ENCODE results near the gene ATP5F1A. TPM values are rescaled to one million over a fixed set of nuclear protein-coding genes. Genes with fewer than 3 reads are reported as not detected.
"Not testable (repeated sequence)": the region's sequence is repeated elsewhere in the genome, so short reads cannot be mapped to it uniquely, and the experiment has no call there.

ATP5F1A gene
- total RNA-seq, 1 donor from 2014 or later, result 474 TPM

DNA sequence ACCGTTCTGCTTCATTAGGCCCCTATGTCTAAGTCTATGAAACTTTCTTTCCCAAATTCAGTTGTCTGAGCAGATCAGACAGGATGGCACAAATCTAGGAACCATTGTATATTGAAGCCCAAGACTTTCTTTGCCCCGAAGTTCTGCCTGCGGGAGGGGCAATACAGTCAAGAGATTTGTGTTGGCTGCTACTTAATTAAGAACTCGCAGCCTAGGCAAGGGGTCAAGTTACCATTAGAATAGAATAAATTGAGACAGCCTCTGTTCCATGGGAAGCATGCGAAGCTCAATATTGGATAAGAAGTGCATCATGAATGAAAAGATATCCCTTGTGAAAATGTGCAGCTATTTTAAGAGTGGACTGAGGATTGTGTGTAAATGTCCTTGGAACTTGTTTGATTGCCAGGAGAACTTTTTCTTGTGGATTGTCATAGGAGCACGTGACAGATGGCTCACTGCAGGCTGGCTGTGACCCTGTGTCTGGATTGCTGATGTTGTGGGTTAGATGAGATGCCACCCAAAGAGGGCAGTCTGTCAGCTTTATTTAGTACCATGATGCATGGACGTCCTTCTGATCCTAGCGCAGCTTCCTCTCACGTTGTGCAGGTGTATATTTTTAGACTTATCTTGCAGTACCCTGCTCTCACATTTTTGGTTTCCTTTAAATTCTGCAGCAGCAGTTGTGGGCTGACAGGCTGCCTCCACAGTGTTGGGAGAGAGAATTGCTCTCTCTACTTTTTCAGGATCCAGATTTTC lies 37.0 kb upstream of the ATP5F1A start:
- H3K27me3 Mint-ChIP-seq (ENCODE audit: low read depth, unreplicated experiment), result no peaks in the 10 kb centered on the region
- H3K4me1 Mint-ChIP-seq (ENCODE audit: low read depth, unreplicated experiment), result no peaks in the 10 kb centered on the region
- H3K4me3 Mint-ChIP-seq (ENCODE audit: unreplicated experiment), result no peak overlapping the region
- no peaks in the 10 kb centered on the region for H3K9me3 Mint-ChIP-seq (ENCODE audit: unreplicated experiment)
- no peaks in the 10 kb centered on the region for H3K36me3 Mint-ChIP-seq (ENCODE audit: low read depth, unreplicated experiment)
- Histone ChIP-seq H3K4me3 (ENCODE audit: insufficient read depth, low read depth, low read length) (no peak overlapping the region), H3K27ac (ENCODE audit: low read depth, low read length) (no peak overlapping the region), H3K4me1 (ENCODE audit: insufficient read depth, low read length) (no peaks in the 10 kb centered on the region), H3K27me3 (ENCODE audit: insufficient read depth, low read length) (no peaks in the 10 kb centered on the region), H2AFZ (ENCODE audit: low read depth, low read length) (no peak overlapping the region), H3K79me2 (ENCODE audit: insufficient read depth, low read length) (no peaks in the 10 kb centered on the region), H4K20me1 (ENCODE audit: insufficient read depth, low read length) (no peaks in the 10 kb centered on the region), H3K4me2 (ENCODE audit: low read length) (no peak overlapping the region), H3K9me3 (ENCODE audit: insufficient read depth, low read depth, low read length) (no peaks in the 10 kb centered on the region), H3K36me3 (ENCODE audit: insufficient read depth, low read length) (no peaks in the 10 kb centered on the region), H3K9ac (ENCODE audit: low read length) (no peak overlapping the region)
- no peak for DNase-seq (ENCODE audit: low read depth)
- TF ChIP-seq EZH2 (IDR thresholded peaks at IDR 0.05; ENCODE audit: insufficient read depth, low read length), result no peak
- TF ChIP-seq, protein P1, sequence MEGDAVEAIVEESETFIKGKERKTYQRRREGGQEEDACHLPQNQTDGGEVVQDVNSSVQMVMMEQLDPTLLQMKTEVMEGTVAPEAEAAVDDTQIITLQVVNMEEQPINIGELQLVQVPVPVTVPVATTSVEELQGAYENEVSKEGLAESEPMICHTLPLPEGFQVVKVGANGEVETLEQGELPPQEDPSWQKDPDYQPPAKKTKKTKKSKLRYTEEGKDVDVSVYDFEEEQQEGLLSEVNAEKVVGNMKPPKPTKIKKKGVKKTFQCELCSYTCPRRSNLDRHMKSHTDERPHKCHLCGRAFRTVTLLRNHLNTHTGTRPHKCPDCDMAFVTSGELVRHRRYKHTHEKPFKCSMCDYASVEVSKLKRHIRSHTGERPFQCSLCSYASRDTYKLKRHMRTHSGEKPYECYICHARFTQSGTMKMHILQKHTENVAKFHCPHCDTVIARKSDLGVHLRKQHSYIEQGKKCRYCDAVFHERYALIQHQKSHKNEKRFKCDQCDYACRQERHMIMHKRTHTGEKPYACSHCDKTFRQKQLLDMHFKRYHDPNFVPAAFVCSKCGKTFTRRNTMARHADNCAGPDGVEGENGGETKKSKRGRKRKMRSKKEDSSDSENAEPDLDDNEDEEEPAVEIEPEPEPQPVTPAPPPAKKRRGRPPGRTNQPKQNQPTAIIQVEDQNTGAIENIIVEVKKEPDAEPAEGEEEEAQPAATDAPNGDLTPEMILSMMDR (IDR thresholded peaks at IDR 0.05; ENCODE audit: insufficient read depth, low read depth, low read length), result no peak
- FAIRE-seq, result no peak
- no peak overlapping the region for H3K27ac Mint-ChIP-seq (ENCODE audit: unreplicated experiment)

DNA sequence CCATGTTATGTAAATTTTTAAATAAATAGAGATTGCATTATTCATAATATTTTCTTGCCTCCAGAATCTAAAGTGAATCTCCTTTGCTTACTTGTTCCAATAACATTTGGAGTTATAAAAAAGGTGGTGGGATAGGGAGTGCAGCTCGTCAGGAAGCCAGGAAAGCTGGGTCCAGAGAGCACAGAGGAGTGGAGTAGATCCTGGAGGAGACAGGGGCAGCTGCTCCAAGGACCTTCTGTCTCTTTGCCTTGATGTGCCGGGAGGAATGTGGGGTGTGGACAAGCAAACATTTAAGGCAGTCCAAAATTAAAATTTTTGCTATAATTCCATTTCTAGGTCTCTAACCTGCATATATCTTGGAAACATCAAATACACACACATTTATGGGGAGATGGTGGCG lies 35.4 kb upstream of the ATP5F1A start:
- Histone ChIP-seq H3K27me3 (ENCODE audit: insufficient read depth, low read length) (no peaks in the 10 kb centered on the region), H2AFZ (ENCODE audit: low read depth, low read length) (no peak overlapping the region), H3K9me3 (ENCODE audit: insufficient read depth, low read depth, low read length) (no peaks in the 10 kb centered on the region), H3K27ac (ENCODE audit: low read depth, low read length) (no peak overlapping the region), H3K4me1 (ENCODE audit: insufficient read depth, low read length) (no peaks in the 10 kb centered on the region), H3K9ac (ENCODE audit: low read length) (no peak overlapping the region), H3K36me3 (ENCODE audit: insufficient read depth, low read length) (peaks cover 6% of the 10 kb centered on the region), H3K4me3 (ENCODE audit: insufficient read depth, low read depth, low read length) (no peak overlapping the region), H4K20me1 (ENCODE audit: insufficient read depth, low read length) (no peaks in the 10 kb centered on the region), H3K4me2 (ENCODE audit: low read length) (no peak overlapping the region), H3K79me2 (ENCODE audit: insufficient read depth, low read length) (no peaks in the 10 kb centered on the region)
- no peak for TF ChIP-seq EZH2 (IDR thresholded peaks at IDR 0.05; ENCODE audit: insufficient read depth, low read length)
- TF ChIP-seq, protein P1 (IDR thresholded peaks at IDR 0.05; ENCODE audit: insufficient read depth, low read depth, low read length), result no peak
- H3K36me3 Mint-ChIP-seq (ENCODE audit: low read depth, unreplicated experiment), result peaks cover 2% of the 10 kb centered on the region
- H3K4me3 Mint-ChIP-seq (ENCODE audit: unreplicated experiment), result no peak overlapping the region
- no peaks in the 10 kb centered on the region for H3K27me3 Mint-ChIP-seq (ENCODE audit: low read depth, unreplicated experiment)
- DNase-seq (ENCODE audit: low read depth) (no peak), FAIRE-seq (no peak)
- no peaks in the 10 kb centered on the region for H3K9me3 Mint-ChIP-seq (ENCODE audit: unreplicated experiment)
- H3K4me1 Mint-ChIP-seq (ENCODE audit: low read depth, unreplicated experiment), result no peaks in the 10 kb centered on the region
- no peak overlapping the region for H3K27ac Mint-ChIP-seq (ENCODE audit: unreplicated experiment)

DNA sequence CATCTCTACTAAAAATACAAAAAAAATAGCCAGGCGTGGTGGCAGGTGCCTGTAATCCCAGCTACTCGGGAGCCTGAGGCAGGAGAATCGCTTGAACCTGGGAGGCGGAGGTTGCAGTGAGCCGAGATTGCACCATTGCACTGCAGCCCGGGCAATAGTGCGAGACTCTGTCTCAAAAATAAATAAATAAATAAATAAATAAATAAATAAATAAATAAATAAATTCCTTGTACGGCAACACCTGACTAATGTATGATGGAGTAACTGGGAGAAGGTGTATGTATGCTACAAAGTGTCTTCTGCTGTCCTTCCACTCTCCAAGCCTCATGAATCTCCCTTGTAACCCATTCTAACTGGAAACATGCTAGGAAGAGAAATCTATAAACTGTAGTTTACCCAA lies 32.5 kb upstream of the ATP5F1A start:
- not testable (repeated sequence) for H3K36me3 Mint-ChIP-seq (ENCODE audit: low read depth, unreplicated experiment); H3K79me2 ChIP-seq (ENCODE audit: insufficient read depth, low read length); H3K4me3 Mint-ChIP-seq (ENCODE audit: unreplicated experiment); H3K27ac Mint-ChIP-seq (ENCODE audit: unreplicated experiment); DNase-seq (ENCODE audit: low read depth); H3K9me3 Mint-ChIP-seq (ENCODE audit: unreplicated experiment); H2AFZ ChIP-seq (ENCODE audit: low read depth, low read length); H3K4me2 ChIP-seq (ENCODE audit: low read length); H3K27ac ChIP-seq (ENCODE audit: low read depth, low read length); H3K27me3 Mint-ChIP-seq (ENCODE audit: low read depth, unreplicated experiment); H3K4me1 ChIP-seq (ENCODE audit: insufficient read depth, low read length); H3K4me1 Mint-ChIP-seq (ENCODE audit: low read depth, unreplicated experiment); FAIRE-seq; H3K4me3 ChIP-seq (ENCODE audit: insufficient read depth, low read depth, low read length); H3K27me3 ChIP-seq (ENCODE audit: insufficient read depth, low read length); H3K9me3 ChIP-seq (ENCODE audit: insufficient read depth, low read depth, low read length); H4K20me1 ChIP-seq (ENCODE audit: insufficient read depth, low read length); H3K9ac ChIP-seq (ENCODE audit: low read length)
- H3K36me3 ChIP-seq (ENCODE audit: insufficient read depth, low read length), result peaks cover 10% of the 10 kb centered on the region
